GM12891 (cell line): ENCODE results near the gene NHSL1.

Experiments
- DNase-seq: peaks from one replicate; pipeline ENCODE4 v3.0.0; 2011; ENCODE audit warnings: low spot score; ENCODE audit not compliant: insufficient read length
- FAIRE-seq: peaks from 2 replicates; lab custom pipeline; 2011; peaks lifted over from hg19 to GRCh38; lab: Jason Lieb, UNC
- PAX5 ChIP-seq: IDR thresholded peaks from 2 replicates; pipeline ENCODE4 v1.6.1; 2011; ENCODE audit warnings: low read length, moderate library complexity, mild to moderate bottlenecking; ENCODE audit not compliant: insufficient read depth, severe bottlenecking
- POLR2A ChIP-seq: IDR thresholded peaks from 2 replicates; pipeline ENCODE4 v1.6.1; 2011; ENCODE audit warnings: low read depth, low read length, control low read depth
- POLR2AphosphoS5 ChIP-seq: IDR thresholded peaks from 2 replicates; pipeline ENCODE4 v1.6.1; 2011; ENCODE audit warnings: low read depth, low read length, control low read depth
- POU2F2 ChIP-seq: IDR thresholded peaks from 2 replicates; pipeline ENCODE4 v1.6.1; 2011; ENCODE audit warnings: low read depth, mild to moderate bottlenecking, control low read depth, low read length, moderate library complexity
- SPI1 ChIP-seq: IDR thresholded peaks from 2 replicates; pipeline ENCODE4 v1.6.1; 2011; ENCODE audit warnings: low read depth, low read length, control low read depth
- TAF1 ChIP-seq: IDR thresholded peaks from 2 replicates; pipeline ENCODE4 v1.6.1; 2011; ENCODE audit warnings: low read depth, low read length, control low read depth

Gene NHSL1

DNA sequence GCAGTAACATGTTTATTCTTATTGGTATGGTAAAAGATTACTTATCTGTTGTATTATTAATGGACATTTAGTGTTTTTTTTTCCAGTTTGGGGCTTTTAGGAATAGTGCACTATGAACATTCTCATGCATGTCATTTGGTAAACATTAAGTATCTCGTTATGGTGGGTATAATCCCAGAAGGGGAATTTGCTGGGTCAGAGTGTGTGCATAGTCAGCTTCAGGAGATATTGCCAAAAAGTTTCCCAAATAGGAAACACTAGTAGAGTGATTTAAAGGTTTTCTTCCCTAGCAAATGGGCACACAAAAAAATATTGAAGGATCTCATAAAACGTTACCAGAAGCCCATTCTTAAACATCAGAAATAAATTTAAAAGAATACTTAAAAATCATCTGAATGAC lies 25.2 kb upstream of the NHSL1 start:
- no peak for TF ChIP-seq POU2F2
- no peak for DNase-seq
- FAIRE-seq: no peak

- FAIRE-seq: no peak
- no peak for TF ChIP-seq PAX5
- TF ChIP-seq SPI1: no peak
- TF ChIP-seq POLR2AphosphoS5: no peak
- no peak for TF ChIP-seq TAF1
- no peak for TF ChIP-seq POU2F2
- TF ChIP-seq POLR2A: no peak
Observed at GRCh38 chr6:138523347-138524210, 24.3 kb upstream of the NHSL1 start.

DNA sequence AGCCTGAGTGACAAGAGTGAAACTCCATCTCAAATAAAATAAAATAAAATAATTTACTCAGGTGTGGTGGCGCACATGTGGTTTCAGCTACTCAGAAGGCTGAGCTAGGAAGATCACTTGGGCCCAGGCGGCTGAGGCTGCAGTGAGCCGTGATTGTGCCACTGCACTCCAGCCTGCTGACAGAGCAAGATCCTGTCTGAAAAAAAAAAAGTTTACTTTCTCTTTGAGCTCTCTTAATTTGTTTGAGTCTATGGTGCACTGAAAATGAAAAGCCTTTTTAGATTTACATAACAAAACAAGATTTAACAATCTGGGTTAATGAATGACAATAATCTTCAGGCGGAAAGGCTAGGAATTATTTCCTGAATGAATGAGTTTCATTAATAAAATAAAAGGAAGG lies 23.3 kb upstream of the NHSL1 start:
- DNase-seq (no peak), FAIRE-seq (no peak)
- TF ChIP-seq POLR2AphosphoS5 (no peak), SPI1 (no peak), PAX5 (no peak), POU2F2 (no peak), TAF1 (no peak), POLR2A (no peak)

More at GRCh38 chr6:138523347-138524210, 24.3 kb upstream of the NHSL1 start:
- DNase-seq: no peak

GRCh38 chr6:138521790-138522189 lies 22.5 kb upstream of the NHSL1 start:
- no peak for TF ChIP-seq SPI1
- no peak for TF ChIP-seq POU2F2
- no peak for TF ChIP-seq TAF1
- TF ChIP-seq POLR2AphosphoS5: no peak
- no peak for TF ChIP-seq POLR2A
- no peak for TF ChIP-seq PAX5
- no peak for DNase-seq
- FAIRE-seq: no peak

DNA sequence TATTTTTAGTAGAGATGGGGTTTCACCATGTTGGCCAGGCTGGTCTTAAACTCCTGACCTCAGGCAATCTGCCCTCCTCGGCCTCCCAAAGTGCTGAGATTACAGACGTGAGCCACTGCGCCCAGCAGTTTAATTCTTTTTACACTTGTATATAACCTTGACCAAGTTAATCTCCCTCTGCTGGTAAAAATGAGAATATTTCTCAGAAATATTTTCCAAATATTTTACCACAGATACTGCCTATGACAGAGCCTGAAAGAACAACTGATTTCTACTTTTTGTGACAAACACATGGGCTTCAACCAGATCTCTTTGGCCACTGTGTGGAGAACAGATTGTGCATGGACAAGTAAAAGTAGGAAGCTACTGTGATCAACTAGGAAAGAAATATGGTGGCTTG lies 21.2 kb upstream of the NHSL1 start:
- FAIRE-seq (no peak), DNase-seq (no peak)
- TF ChIP-seq SPI1: no peak
- no peak for TF ChIP-seq POU2F2
- no peak for TF ChIP-seq POLR2A
- TF ChIP-seq POLR2AphosphoS5: no peak
- TF ChIP-seq TAF1: no peak
- no peak for TF ChIP-seq PAX5

DNA sequence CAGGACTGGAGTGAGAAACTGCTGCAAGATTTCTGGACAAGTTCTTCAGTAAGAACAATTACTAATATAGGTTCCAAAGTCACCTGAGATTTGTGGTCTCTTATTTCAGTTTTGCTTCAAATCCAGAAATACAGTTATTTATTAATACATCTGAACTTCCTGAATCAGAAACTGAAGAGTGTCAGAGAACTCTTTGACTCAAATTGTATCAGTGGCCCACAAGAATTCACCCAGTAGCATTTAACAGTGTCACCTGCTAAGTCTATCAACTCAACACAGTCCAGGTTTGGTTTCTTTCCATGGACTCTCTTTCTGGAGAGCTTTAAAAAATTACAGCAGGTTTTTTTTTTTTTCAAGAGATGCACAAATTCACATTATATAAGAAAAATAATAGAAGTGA lies 18.8 kb upstream of the NHSL1 start:
- FAIRE-seq: no peak
- no peak for DNase-seq
- no peak for TF ChIP-seq POU2F2
- no peak for TF ChIP-seq TAF1
- TF ChIP-seq PAX5: no peak
- no peak for TF ChIP-seq POLR2A
- no peak for TF ChIP-seq POLR2AphosphoS5
- TF ChIP-seq SPI1: no peak

DNA sequence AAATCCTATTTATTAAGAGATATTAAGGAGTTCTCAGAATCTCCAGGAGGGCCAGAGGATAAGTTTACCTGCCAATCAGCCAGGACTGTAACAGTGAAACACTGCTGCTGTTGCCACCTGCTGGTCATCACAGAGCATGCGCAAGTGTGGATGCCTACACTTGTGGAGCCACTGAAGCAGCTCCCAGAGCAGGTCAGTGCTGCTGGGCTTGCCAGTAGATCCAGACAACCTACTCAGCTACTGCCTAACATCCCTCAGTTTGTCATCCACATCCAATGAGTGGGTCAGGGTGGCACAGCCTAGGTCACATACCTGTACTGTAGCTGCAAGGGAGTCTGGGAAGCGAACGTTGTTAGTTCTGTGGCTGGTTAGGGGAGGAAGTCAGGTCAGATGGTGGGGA lies 18.3 kb upstream of the NHSL1 start:
- DNase-seq: peak; percentile 26
- FAIRE-seq: peak; percentile 86
- TF ChIP-seq POU2F2: no peak

DNA sequence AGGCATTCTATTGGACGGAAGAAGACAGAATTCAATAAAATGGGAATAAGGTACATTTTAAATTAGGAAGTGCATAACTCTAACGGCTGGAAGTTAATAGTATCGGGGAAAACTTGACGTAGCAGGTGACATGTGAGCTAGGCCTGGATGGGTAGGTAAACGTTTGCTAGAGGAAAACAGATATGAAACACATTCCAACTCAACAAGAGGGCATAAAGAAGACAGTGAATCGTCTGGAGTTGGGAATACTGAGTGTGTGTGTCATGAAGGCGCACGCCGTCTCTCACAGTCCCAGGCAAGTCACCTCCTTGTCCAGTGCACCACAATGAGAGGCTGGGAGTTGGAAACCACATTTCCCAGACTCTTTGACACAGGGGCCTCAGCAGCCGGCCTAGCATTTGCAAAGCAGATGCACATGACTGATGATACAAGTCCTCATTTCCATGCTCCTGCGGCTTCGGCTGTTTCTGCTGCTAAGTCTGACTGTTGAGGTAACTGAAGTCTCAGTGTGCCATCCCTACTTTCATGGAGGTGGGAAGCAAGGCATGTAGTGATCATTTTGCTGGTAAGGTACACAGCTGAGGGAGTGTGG lies 16.5 kb upstream of the NHSL1 start:
- FAIRE-seq (no peak), DNase-seq (no peak)
- no peak for TF ChIP-seq POLR2A
- TF ChIP-seq PAX5: no peak
- TF ChIP-seq SPI1: no peak
- no peak for TF ChIP-seq POLR2AphosphoS5
- no peak for TF ChIP-seq POU2F2
- no peak for TF ChIP-seq TAF1

DNA sequence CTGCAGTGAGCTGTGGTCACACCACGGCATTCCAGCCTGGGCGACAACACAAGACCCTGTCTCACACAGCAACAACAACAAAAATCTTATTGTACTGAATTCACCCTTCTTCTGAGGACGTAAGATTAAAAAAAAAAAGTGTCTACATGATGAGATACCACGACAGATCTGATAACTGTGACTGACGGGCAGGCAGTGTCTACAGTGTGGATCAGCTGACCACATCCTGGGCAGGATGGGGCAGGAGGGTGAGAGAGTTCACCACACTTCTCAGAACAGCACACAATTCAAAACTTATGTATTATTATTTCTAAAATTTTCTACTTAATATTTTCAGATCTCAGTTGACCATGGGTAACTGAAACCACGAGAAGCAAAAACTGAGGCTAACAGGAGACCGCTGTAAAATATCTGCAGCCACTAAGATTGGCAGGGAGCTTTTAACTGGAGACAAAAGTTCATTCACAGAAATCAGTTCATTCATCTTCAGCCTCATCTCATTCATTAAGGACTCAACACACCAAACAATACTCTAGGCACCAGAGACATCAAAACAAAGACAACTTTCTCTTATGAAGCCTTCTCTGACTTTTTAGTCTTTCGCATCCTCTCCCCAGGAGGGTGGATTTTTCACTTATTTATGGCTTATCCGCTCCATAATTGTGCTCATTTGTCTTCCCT lies 15.7 kb upstream of the NHSL1 start:
- no peak for FAIRE-seq
- DNase-seq: no peak
- TF ChIP-seq SPI1 (no peak), TAF1 (no peak), PAX5 (no peak), POLR2AphosphoS5 (no peak), POLR2A (no peak), POU2F2 (no peak)

DNA sequence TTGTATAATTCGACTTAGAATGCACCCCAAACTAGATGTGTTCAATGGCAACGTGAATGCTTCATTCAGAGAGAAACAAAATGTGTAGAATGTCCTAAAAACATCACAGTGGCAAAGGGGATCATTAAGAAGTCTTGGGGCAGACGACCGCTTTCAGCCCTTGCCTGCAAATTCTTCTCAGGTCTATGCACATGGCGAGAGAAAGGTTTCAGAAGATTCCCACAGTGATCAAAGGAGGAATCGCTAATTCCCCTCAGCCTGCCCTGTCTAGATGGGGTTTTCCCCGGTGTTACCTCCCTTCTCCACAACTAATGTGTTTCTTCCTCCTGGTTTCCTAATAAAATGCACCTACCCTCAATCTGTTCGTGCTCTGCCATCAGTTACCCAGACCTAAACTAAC lies 13.3 kb upstream of the NHSL1 start:
- TF ChIP-seq POU2F2 (no peak), SPI1 (no peak), PAX5 (no peak), POLR2AphosphoS5 (no peak), TAF1 (no peak), POLR2A (no peak)
- no peak for FAIRE-seq

More for the DNA sequence above, 13.3 kb upstream of the NHSL1 start:
- no peak for DNase-seq
